Neutrophil (primary cell): Measurements from ENCODE around the gene KLRF1.
A peak's percentile ranks its signal among the peaks of the same experiment; 100 is the strongest.

Experiments used
- H3K27ac ChIP-seq: fragments of 200-600 bp; sonication (generic); 2 replicates; pipeline ENCODE4 v1.5.1; 2016; ENCODE audit warnings: mild to moderate bottlenecking, moderate library complexity
- H3K27me3 ChIP-seq: fragments of 200-600 bp; sonication (generic); 2 replicates; pipeline ENCODE4 v1.6.0; 2016; ENCODE audit warnings: mild to moderate bottlenecking
- H3K36me3 ChIP-seq: fragments of 200-600 bp; sonication (generic); 2 replicates; pipeline ENCODE4 v1.5.1; 2017
- H3K4me1 ChIP-seq, 2 experiments: fragments of 200-600 bp in 1 of 2; sonication (generic) in 1 of 2; 1 replicate in 1 of 2; 2 replicates in 1 of 2; pipeline versions ENCODE4 v1.5.1 to v1.6.1; 2013 to 2016; ENCODE audit warnings: low read depth in 1 of 2, low read length in 1 of 2, mild to moderate bottlenecking in 1 of 2, moderate library complexity in 1 of 2; ENCODE audit not compliant: control insufficient read depth in 1 of 2, insufficient read depth in 1 of 2
- H3K4me3 ChIP-seq, 2 experiments: fragments of 200-600 bp in 1 of 2; sonication (generic) in 1 of 2; 1 replicate in 1 of 2; 2 replicates in 1 of 2; pipeline ENCODE4 v1.5.1; 2013 to 2016; ENCODE audit warnings: low read depth in 1 of 2, low read length in 1 of 2, mild to moderate bottlenecking in 1 of 2, moderate library complexity in 1 of 2
- H3K9me3 ChIP-seq: fragments of 200-600 bp; sonication (generic); 2 replicates; pipeline ENCODE4 v1.5.1; 2016
- CTCF ChIP-seq: fragments of 200-600 bp; sonication (generic); IDR thresholded peaks from 2 replicates; pipeline ENCODE4 v1.5.1; 2016; ENCODE audit warnings: antibody characterized with exemption

Gene KLRF1

DNA sequence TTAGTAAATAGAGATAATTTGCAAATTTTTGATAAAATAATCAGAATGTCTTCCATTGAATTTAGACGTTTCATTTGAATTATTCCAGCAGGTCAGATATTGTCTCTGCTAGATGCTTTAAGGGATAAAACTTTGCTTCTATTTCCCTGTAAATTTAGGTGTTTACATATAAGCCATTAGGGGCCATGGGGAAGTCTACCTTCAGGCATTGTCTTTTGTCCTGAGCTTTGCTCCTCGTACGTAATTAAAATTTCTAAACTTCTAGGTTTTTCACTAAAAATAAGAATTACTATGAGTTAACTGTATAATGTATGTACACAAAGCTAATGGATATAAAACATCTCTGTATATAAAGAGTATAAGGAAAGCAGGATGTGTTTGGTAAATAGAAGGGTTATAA is 42.5 kb upstream of the KLRF1 start:
- H3K36me3 ChIP-seq: no peaks in the 10 kb centered on the region
- H3K4me3 ChIP-seq: no peak overlapping the region
- no peak for TF ChIP-seq CTCF
- H3K27me3 ChIP-seq: no peaks in the 10 kb centered on the region
- no peak overlapping the region for H3K27ac ChIP-seq
- no peaks in the 10 kb centered on the region for H3K9me3 ChIP-seq
- no peaks in the 10 kb centered on the region for H3K4me1 ChIP-seq

- H3K4me3 ChIP-seq: no peak overlapping the region
- H3K27me3 ChIP-seq: no peaks in the 10 kb centered on the region
- TF ChIP-seq CTCF: no peak
- no peak overlapping the region for H3K27ac ChIP-seq
- no peaks in the 10 kb centered on the region for H3K36me3 ChIP-seq
- no peaks in the 10 kb centered on the region for H3K4me1 ChIP-seq
- H3K9me3 ChIP-seq: no peaks in the 10 kb centered on the region
Observed at GRCh38 chr12:9786726-9787717, 40.3 kb upstream of the KLRF1 start.

- H3K4me3 ChIP-seq: no peak overlapping the region
- H3K4me1 ChIP-seq: peaks cover 16 to 19% of the 10 kb centered on the region in 2 experiments
- no peaks in the 10 kb centered on the region for H3K36me3 ChIP-seq
- TF ChIP-seq CTCF: no peak
- no peaks in the 10 kb centered on the region for H3K27me3 ChIP-seq
- H3K9me3 ChIP-seq: no peaks in the 10 kb centered on the region
- no peak overlapping the region for H3K27ac ChIP-seq
Observed at GRCh38 chr12:9792185-9792900, 34.9 kb upstream of the KLRF1 start.

DNA sequence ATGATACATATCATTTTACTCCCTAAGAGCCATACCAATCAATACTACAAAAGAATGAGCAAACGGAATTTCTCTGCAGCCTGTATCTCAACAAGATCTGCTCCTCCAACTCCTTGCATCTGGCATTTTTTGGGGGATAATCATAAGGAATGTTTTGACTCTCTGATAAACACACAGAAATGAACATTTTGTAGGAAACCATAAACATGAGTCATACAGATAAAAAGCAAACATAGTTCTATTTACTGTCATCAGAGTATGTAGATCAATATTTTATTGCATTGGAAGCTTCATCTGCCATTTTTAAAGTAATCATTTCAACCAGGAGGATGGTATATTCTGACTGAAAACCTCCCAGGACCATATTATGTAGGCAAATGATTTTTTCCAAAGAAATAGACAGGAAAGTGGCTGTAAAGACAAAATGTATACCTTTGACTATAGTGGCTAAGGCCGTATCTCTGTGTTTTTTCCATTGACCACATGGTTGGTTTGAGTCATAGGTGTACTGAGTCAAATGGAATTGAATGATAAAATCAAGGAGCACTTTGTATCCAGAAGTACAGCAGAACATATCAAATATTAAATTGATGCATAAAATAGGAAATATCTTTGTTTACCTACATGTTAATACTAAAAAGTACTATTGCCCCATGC is 34.2 kb upstream of the KLRF1 start:
- no peak for TF ChIP-seq CTCF
- H3K36me3 ChIP-seq: no peaks in the 10 kb centered on the region
- H3K27me3 ChIP-seq: no peaks in the 10 kb centered on the region
- H3K9me3 ChIP-seq: no peaks in the 10 kb centered on the region
- no peak overlapping the region for H3K4me3 ChIP-seq
- H3K27ac ChIP-seq: no peak overlapping the region
- H3K4me1 ChIP-seq: peaks cover 16 to 19% of the 10 kb centered on the region in 2 experiments

DNA sequence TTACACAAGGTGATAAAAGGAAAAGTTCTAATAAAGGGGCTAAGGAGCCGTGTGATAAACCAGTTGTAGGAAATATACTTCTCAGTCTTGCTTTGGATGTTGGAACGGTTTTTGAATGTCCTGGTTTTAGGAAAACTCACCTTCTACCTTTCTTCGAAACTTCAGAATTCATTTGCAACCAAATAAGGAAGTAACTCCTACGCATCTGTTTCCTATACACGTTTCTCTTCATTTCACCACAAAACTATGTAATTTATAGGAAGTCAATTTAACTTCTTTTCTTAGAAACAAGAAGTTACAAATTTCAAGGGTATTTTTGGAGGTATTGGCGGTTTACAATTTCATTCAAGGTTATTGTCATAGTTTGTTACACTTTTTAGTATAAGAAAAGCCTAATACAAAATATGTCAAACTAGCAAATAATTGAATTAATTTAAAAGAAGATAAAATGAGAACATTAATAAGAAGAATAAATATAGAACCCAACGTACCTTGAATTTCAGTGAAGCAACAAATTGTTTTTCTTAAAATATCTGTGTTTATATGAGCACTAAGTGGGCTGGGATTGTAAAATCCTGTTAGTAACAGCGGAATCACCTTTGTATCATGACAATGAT is 33.4 kb upstream of the KLRF1 start:
- peak overlapping the region in 1 of 2 experiments; percentile 12 for H3K4me3 ChIP-seq
- H3K4me1 ChIP-seq: peaks cover 16 to 19% of the 10 kb centered on the region in 2 experiments
- H3K9me3 ChIP-seq: no peaks in the 10 kb centered on the region
- H3K27me3 ChIP-seq: no peaks in the 10 kb centered on the region
- no peaks in the 10 kb centered on the region for H3K36me3 ChIP-seq
- TF ChIP-seq CTCF: no peak
- peak overlapping the region; percentile 48 for H3K27ac ChIP-seq
